Measurements from ENCODE around the gene LRP8. TPM values are rescaled to one million over a fixed set of nuclear protein-coding genes. Genes with fewer than 3 reads are reported as not detected.

LRP8 gene
- total and polyA plus RNA-seq, 4 donors, result 0.15 to 0.75 (median 0.29) TPM

GRCh38 chr1:53348486-53349368 lies 20.9 kb upstream of the LRP8 start:
- Histone ChIP-seq H3K4me1 (ENCODE audit: control insufficient read depth in 4 of 4, insufficient read depth in 4 of 4, low read length in 3 of 4) (no peaks in the 10 kb centered on the region), H3K27ac (ENCODE audit: low read depth in 1 of 2, low read length in 2 of 2) (no peak overlapping the region), H3K27me3 (ENCODE audit: control insufficient read depth in 4 of 4, insufficient read depth in 4 of 4, low read length in 3 of 4) (no peaks in the 10 kb centered on the region), H3K9ac (ENCODE audit: low read depth in 1 of 2, low read length in 2 of 2) (no peak overlapping the region), H3K36me3 (ENCODE audit: control insufficient read depth in 4 of 4, insufficient read depth in 3 of 4, low read depth in 1 of 4, low read length in 3 of 4) (no peaks in the 10 kb centered on the region), H3K9me3 (ENCODE audit: control insufficient read depth in 4 of 4, low read length in 3 of 4) (no peaks in the 10 kb centered on the region), H3K4me3 (ENCODE audit: low read depth in 1 of 3, low read length in 3 of 3) (no peak overlapping the region)
- DNase-seq (ENCODE audit: low spot score), result peak; percentile 5
- TF ChIP-seq ZBTB33 (IDR thresholded peaks at IDR 0.05) (no peak), MAX (IDR thresholded peaks at IDR 0.05) (no peak), NR2F2 (IDR thresholded peaks at IDR 0.05) (no peak)
- 84% methylated on average over 21 of the region's 21 CpGs for WGBS

- DNase-seq (ENCODE audit: low spot score), result peak; percentile 28
- WGBS, result 86% methylated on average over 3 of the region's 3 CpGs
- no peak overlapping the region for H3K4me3 ChIP-seq (ENCODE audit: low read depth in 1 of 3, low read length in 3 of 3)
- no peaks in the 10 kb centered on the region for H3K27me3 ChIP-seq (ENCODE audit: control insufficient read depth in 4 of 4, insufficient read depth in 4 of 4, low read length in 3 of 4)
- no peak overlapping the region for H3K9ac ChIP-seq (ENCODE audit: low read depth in 1 of 2, low read length in 2 of 2)
- no peak overlapping the region for H3K27ac ChIP-seq (ENCODE audit: low read depth in 1 of 2, low read length in 2 of 2)
- no peak for TF ChIP-seq NR2F2 (IDR thresholded peaks at IDR 0.05)
- TF ChIP-seq ATF3 (IDR thresholded peaks at IDR 0.05), result no peak
- TF ChIP-seq MAX (IDR thresholded peaks at IDR 0.05), result no peak
- TF ChIP-seq ZBTB33 (IDR thresholded peaks at IDR 0.05), result no peak
- no peak for TF ChIP-seq CTCF (IDR thresholded peaks at IDR 0.05; ENCODE audit: low read depth, low read length, missing input control)
- TF ChIP-seq SP1 (IDR thresholded peaks at IDR 0.05), result no peak
- no peak for TF ChIP-seq HNF4A (conservative IDR thresholded peaks at IDR 0.05)
- no peak for TF ChIP-seq JUND (IDR thresholded peaks at IDR 0.05)
- no peak for TF ChIP-seq GABPA (IDR thresholded peaks at IDR 0.05 in 1 of 2, conservative IDR thresholded peaks at IDR 0.05 in 1 of 2)
- TF ChIP-seq FOXA2 (IDR thresholded peaks at IDR 0.05), result no peak
- no peak for TF ChIP-seq RAD21 (IDR thresholded peaks at IDR 0.05)
- TF ChIP-seq FOXA1 (IDR thresholded peaks at IDR 0.05), result no peak
- TF ChIP-seq EGR1 (IDR thresholded peaks at IDR 0.05; ENCODE audit: low read depth in 2 of 2), result no peak
- no peak for TF ChIP-seq TAF1 (conservative IDR thresholded peaks at IDR 0.05)
- no peak for TF ChIP-seq YY1 (IDR thresholded peaks at IDR 0.05)
- TF ChIP-seq RXRA (IDR thresholded peaks at IDR 0.05), result no peak
- no peak for TF ChIP-seq REST (IDR thresholded peaks at IDR 0.05)
- TF ChIP-seq HNF4G (IDR thresholded peaks at IDR 0.05), result no peak
- no peaks in the 10 kb centered on the region for H3K36me3 ChIP-seq (ENCODE audit: control insufficient read depth in 4 of 4, insufficient read depth in 3 of 4, low read depth in 1 of 4, low read length in 3 of 4)
- no peaks in the 10 kb centered on the region for H3K9me3 ChIP-seq (ENCODE audit: control insufficient read depth in 4 of 4, low read length in 3 of 4)
- H3K4me1 ChIP-seq (ENCODE audit: control insufficient read depth in 4 of 4, insufficient read depth in 4 of 4, low read length in 3 of 4), result no peaks in the 10 kb centered on the region
Observed at GRCh38 chr1:53346814-53347176, 18.9 kb upstream of the LRP8 start.
